Amygdala (tissue), 56 donors: Measurements from ENCODE around the gene POR.
A peak's percentile ranks its signal among the peaks of the same experiment; 100 is the strongest.
"Not testable (repeated sequence)": the region's sequence is repeated elsewhere in the genome, so short reads cannot be mapped to it uniquely, and the experiment has no call there.

Experiments used
- DNase-seq, 56 donors: peaks; one replicate each; lab custom pipeline; 2025; lab: John Stamatoyannopoulos, UW

POR gene

DNA sequence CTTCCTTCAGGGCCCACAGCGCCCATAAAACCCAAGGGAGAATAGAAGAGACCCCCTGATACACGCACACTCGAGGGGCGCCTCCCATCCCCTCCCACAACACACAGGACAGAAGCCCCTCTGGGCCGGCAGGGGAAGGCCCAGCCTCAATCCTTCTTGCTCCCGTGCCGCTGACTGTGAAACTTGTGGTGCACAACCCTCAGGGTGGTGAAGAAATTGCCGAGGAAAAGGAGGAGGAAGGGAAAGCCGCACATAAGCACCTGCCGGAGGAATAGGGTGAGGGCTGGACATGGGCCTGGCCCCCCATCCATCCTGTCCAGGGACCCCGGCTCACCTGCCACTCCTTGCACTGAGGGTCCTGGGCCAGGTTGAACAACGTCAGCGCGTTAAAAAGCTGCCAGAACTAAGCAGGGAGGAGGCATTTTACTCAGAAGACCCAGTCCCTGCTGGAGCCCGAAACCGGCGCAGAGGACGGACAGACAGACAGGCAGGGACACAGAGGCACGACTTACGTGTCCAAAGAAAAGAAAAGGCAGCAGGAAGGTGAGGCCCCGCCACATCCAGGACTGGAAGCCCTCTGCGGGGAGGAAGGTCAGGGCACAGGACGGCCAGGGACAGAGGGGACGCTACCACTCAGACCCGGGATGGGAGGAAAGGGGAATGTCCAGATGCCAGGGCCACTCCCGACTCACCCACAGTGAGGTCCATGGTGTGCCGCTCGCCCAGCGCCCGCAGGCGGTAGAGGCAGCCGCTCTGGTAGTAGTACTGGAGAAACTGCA, 72.3 kb downstream of the POR start:
- DNase-seq, result no peak

GRCh38 chr7:75987805-75988567, 73.0 kb downstream of the POR start:
- no peak for DNase-seq

DNA sequence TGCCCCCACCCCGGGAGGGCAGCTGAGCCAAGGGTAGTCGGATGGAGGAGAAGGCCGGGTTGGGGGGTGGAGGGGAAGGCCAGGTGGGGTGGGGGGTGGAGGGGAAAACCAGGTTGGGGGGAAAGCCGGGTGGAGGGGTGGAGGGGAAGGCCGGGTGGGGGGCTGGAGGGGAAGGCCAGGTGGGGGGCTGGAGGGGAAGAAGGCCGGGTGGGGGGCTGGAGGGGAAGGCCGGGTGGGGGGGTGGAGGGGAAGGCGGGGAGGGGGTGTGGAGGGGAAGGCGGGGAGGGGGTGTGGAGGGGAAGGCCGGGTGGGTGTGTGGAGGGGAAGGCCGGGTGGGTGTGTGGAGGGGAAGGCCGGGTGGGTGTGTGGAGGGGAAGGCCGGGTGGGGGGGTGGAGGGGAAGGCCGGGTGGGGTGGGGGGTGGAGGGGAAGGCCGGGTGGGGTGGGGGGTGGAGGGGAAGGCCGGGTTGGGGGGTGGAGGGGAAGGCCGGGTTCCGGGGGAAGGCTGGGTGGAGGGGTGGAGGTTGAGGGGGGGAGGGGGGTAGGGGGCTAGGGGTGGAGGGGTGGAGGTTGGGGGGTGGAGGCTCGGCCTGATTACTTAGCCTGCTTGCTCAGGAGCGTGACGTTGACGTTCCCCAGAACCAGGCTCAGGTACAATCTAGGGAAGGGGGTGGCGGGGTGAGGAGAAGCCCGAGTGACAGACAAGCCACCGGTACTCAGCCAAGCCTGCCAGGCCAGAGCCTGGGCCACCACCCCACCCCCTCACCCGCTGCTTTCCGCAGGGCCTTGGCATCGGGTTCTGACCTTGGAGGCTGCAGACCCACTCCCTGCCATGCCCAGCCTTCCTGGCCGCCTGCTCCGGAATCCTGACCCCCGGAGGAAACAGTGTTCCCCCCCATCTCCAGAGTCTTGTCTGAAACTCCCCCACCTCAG, 73.9 kb downstream of the POR start:
- peak in 18 of 56 donors; percentile 18 to 55 (median 40) for DNase-seq

- DNase-seq, result no peak
These were observed 74.8 kb downstream of the POR start for GRCh38 chr7:75989500-75990388.

GRCh38 chr7:75991531-75992082, 76.7 kb downstream of the POR start:
- DNase-seq, result no peak

DNA sequence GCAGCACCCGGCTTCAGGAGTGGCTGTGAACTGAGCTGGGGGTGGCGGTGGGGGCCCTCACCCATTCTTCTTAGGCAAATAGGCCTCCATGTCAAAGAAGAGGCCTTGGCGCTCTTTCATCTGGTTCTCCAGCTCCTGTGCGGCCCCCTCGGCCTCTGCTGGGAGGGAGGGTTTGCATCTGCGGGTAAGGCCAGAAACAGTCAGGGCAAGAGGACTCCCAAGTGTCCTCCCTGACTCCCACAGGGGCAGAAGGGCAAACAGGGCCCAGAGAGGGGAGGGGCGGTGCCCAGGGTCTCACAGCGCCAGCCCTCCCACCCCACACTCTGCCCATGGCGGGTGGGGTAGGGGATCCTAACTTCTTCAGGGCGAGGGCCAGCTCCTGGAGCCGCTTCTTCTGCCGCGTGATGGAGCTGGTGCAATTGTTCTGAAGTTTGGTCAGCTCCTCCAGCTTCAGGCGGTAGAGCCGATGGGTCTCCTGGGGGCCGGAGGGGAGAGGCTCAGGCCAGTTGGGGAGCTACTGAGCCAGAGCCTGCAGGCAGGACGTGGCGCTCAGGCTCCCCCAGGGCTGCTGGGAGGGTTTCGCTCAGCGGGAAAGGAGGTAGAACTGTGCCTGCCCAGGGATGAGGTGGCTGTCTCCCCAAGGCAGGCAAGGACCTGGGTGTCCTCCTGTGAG, 77.3 kb downstream of the POR start:
- no peak for DNase-seq

DNA sequence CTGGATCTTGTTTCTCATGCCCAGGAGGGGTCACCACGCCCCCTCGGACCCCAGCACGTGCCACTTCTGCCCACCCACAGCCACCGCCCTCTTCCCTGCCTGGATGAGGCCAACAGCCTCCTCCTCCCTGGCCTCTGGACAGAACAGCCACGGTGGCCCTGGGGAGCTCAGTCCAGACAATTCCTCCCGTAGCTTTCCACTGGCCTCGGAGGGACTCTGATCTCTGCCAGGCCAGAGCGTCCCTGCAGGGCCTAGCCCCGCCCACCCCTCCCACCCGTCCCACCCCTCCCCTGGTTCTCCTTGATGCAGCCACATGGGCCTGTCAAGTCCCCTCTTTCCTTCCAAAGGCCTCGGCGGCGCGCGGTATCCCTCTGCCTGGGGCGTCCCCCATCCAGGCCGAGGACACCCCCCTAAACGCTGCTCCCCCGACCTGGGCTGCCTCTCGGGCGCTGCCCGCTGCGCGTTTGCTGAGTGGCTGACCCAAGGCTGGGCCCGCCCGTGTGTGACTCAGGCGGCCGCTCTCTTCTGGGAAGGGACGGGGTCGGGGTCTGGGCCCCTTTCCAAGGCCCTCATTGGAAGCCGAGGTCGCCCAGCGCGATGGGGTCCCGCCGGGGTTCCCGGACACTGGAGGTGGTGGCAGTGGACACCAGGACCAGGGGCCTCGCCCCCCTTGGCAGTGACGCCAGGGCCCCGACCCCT, 78.9 kb downstream of the POR start:
- DNase-seq, result peak in 40 of 56 donors; percentile 19 to 90 (median 59)

GRCh38 chr7:75994388-75995051, 79.6 kb downstream of the POR start, which contains the start of gene TMEM120A:
TMEM120A (minus strand) TSS chr7:75994595; CDS start chr7:75994570, 25 bp downstream.
- DNase-seq, result peak in 55 of 56 donors; percentile 74 to 95 (median 90)

- peak in 1 of 56 donors; percentile 39 for DNase-seq
These were observed 80.1 kb downstream of the POR start for GRCh38 chr7:75995052-75995471.

GRCh38 chr7:75995996-75996395, 81.0 kb downstream of the POR start:
- no peak for DNase-seq

- no peak for DNase-seq
These were observed 81.5 kb downstream of the POR start for GRCh38 chr7:75996476-75996875.

DNA sequence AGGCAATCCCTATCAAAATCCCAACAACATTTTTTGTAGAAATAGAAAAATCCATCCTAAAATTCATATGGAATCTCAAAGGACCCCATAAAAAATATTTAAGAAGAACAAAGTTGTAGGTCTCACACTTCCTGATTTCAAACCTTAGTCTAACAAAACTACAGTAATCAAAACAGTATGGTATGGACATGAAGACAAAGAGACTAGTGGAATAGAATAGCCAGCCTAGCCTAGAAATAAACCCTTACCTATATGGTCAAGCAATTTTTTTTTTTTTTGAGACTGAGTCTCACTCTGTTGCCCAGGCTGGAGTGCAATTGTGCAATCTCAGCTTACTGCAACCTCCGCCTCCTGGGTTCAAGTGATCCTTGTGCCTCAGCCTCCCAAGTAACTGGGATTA, 83.1 kb downstream of the POR start:
- DNase-seq, result no peak

GRCh38 chr7:76000566-76000965, 85.6 kb downstream of the POR start:
- no peak for DNase-seq

- no peak for DNase-seq
These were observed 87.2 kb downstream of the POR start for GRCh38 chr7:76002139-76002538.

- no peak for DNase-seq
These were observed 87.9 kb downstream of the POR start for GRCh38 chr7:76002822-76003221.

DNA sequence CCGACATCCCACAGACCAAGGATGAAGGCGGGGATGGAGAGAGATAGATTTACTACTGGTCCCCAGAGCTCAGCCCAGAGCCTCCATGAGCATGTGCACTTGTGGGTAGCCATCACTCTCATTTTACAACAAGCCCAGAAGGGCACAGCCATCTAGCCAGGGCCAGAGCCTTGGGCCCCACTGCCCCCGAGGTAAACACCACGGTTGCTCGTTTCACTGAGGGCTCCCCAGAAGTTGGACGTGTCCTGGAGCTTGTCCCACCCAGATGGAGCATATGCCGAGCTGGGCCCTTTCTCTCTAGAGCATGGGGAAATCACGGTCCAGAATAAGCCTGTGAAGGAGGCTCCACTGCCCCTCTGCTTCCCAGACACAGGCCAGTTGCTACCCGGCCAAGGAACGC, 88.4 kb downstream of the POR start:
- no peak for DNase-seq

GRCh38 chr7:76005004-76005403, 90.0 kb downstream of the POR start:
- DNase-seq, result not testable (repeated sequence)
